ENCODE data around the gene VPS26B. TPM values are rescaled to one million over a fixed set of nuclear protein-coding genes. Genes with fewer than 3 reads are reported as not detected.

The VPS26B gene
- total and polyA plus RNA-seq, 2 experiments from 2014 or later: 10.1 to 29.1 TPM

GRCh38 chr11:134196756-134197155, 27.7 kb upstream of the VPS26B start (continued):
- TF ChIP-seq ZNF462 (CRISPR knock-in tag; IDR thresholded peaks at IDR 0.05) (no peak), CREB1 (CRISPR knock-in tag; IDR thresholded peaks at IDR 0.05; ENCODE audit: low read depth) (no peak), ETS1 (IDR thresholded peaks at IDR 0.05) (no peak), ZNF331 (CRISPR knock-in tag; IDR thresholded peaks at IDR 0.05; ENCODE audit: low read depth) (no peak), EZH2 (IDR thresholded peaks at IDR 0.05; ENCODE audit: low read depth, unreplicated experiment) (no peak)

GRCh38 chr11:134199531-134199930, 24.9 kb upstream of the VPS26B start:
- Mint-ChIP-seq H3K4me3 (no peak overlapping the region), H3K36me3 (ENCODE audit: low read depth) (peaks cover 69% of the 10 kb centered on the region), H3K9me3 (no peaks in the 10 kb centered on the region), H3K27ac (no peak overlapping the region), H3K27me3 (ENCODE audit: insufficient read depth, low read depth, poor library complexity) (no peaks in the 10 kb centered on the region), H3K4me1 (peaks cover 14% of the 10 kb centered on the region; the same call in 2 of the 3 replicates)
- Histone ChIP-seq H3K27ac (ENCODE audit: low read depth) (no peak overlapping the region), H3K4me2 (no peak overlapping the region), H4K20me1 (replicated peaks; ENCODE audit: insufficient read depth) (peaks cover 9% of the 10 kb centered on the region; the same call in 1 of the 2 replicates), H3K27me3 (ENCODE audit: insufficient read depth) (no peaks in the 10 kb centered on the region), H2AFZ (no peak overlapping the region), H3K4me1 (ENCODE audit: insufficient read depth) (peaks cover 4% of the 10 kb centered on the region; the same call in 1 of the 2 replicates), H3K4me3 (no peak overlapping the region), H3K36me3 (ENCODE audit: insufficient read depth) (peaks cover 37% of the 10 kb centered on the region), H3K9me2 (ENCODE audit: insufficient read depth) (no peaks in the 10 kb centered on the region), H3F3A (replicated peaks; ENCODE audit: low read depth) (no peaks in the 10 kb centered on the region), H3K79me2 (replicated peaks; ENCODE audit: insufficient read depth) (peaks cover 6% of the 10 kb centered on the region)
- no peak for TF ChIP-seq ETS1 (IDR thresholded peaks at IDR 0.05)
- no peak for TF ChIP-seq ZNF462 (CRISPR knock-in tag; IDR thresholded peaks at IDR 0.05)
- no peak for TF ChIP-seq NANOG (IDR thresholded peaks at IDR 0.05; ENCODE audit: borderline replicate concordance)
- TF ChIP-seq CREB1 (CRISPR knock-in tag; IDR thresholded peaks at IDR 0.05; ENCODE audit: low read depth): no peak
- ATAC-seq: no peak
- DNase-seq (ENCODE audit: low spot score): no peak
